ENCODE measurements around the gene SP1. TPM values are rescaled to one million over a fixed set of nuclear protein-coding genes. Genes with fewer than 3 reads are reported as not detected.
A peak's percentile ranks its signal among the peaks of the same experiment; 100 is the strongest.
"Not testable (repeated sequence)": the region's sequence is repeated elsewhere in the genome, so short reads cannot be mapped to it uniquely, and the experiment has no call there.

The SP1 gene
- 71.0 TPM for total RNA-seq

DNA sequence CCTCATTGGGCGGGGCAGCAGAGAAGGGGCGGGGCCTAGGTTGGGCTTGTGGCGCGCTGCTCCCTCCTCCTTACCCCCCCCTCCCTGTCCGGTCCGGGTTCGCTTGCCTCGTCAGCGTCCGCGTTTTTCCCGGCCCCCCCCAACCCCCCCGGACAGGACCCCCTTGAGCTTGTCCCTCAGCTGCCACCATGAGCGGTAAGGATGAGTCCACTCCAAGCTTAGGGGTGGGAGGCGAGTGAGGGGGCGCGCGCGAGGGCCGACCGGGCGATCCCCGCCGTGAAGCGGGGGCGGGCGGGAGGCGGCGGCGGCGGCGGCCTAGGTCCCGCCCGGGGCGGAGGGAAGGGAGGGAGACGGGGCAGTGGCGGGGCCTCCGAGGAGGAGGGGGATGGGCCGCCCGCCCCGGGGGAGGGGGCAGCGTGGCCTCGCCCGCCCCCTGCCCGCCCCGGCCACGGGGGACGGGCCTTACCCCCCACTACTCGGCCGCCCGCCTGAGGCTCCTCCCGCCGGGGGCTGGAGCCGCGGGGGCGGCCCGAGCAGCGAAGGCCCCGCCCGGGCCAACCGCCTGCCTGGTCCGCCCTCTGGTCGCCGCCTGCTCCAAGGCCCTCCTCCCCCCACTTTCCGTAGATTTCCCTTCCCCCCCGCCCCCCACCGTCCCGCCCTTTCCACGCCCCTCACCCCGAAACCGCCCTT, at the start of gene SP1:
TSS of gene SP1 (plus strand) at position 73 of the 690 bp plus-strand sequence. CDS start at position 189, 116 bp downstream.
- ATAC-seq: peak; percentile 85

GRCh38 chr12:53330671-53331070, 49.3 kb upstream of the SP1 start:
- no peak for ATAC-seq

DNA sequence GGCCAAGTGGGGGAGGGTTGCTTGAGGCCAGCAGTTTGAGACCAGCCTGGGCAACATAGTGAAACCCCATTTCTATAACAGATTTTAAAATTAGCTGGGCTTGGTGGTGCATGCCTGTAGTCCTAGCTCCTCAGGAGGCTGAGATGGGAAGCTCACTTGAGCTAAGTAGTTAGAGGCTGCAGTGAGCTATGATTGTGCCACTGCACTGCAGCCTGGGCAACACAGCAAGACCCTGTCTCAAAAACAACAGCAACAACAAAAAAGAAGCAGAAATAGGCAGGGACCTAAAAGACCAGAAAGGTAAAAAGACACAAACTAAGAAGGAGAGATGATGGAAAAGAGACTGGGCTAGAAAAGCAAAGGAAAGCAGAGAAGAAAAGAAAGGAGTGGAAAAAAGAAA, 47.6 kb upstream of the SP1 start:
- not testable (repeated sequence) for ATAC-seq

DNA sequence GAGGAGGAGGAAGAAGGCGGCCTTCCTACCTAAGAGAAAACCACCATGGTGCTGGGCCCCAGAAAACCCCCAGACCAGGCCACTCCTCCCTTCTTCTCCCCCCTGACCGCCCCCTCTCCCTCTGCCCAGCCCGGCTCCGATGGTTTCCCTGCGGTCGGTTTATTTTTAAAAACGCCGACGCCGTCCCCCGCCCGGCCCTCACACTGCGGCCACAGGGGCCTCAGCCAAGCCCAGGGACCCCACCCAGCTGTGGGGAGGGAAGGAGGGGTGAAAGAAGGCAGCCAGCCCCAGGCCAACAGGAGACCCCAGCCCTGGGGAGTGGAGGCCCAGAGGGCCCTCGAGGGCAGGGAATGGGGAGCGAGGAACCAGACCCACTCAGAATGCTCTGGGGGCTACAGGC, 47.2 kb upstream of the SP1 start:
- ATAC-seq: no peak

DNA sequence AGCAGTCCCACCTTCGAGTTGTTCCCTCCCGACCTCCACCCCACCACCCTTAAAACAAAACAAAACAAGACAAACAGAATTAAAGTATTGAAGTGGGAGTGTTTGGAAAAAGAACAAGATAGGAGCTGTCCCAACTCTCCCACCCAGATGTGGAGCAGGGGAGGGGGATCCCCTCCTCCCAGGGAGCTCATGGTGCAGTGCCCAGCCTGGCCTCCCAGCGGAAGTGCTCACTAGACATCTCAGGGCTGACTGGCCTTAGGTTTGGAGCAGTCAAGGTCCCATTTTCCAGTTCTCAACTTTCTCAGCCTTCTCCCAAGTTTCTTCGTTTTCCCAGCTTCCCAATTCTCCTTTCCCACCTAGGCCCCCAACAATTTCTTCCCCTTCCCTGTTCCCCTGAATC, 46.7 kb upstream of the SP1 start:
- no peak for ATAC-seq

DNA sequence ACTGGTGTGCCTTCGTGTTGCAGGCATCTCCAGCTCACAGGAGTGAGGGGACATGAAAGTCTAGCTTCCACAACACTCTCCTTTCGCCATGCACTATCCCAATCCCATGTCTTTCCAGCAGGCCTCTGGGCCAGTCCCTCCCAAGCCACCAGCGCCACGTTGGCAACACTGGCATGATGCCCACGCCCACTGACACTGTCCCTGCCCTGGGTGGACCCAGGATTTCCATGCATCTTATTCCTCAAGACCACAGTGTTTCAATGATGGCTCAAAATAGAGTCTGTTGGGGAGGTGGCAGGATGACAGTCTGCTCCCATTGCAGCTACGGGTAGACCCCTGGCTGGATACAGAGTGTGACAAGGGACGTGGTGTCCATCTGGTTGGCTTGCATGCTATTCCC, 46.1 kb upstream of the SP1 start:
- ATAC-seq: no peak

GRCh38 chr12:53334822-53335221, 45.2 kb upstream of the SP1 start:
- ATAC-seq: no peak

DNA sequence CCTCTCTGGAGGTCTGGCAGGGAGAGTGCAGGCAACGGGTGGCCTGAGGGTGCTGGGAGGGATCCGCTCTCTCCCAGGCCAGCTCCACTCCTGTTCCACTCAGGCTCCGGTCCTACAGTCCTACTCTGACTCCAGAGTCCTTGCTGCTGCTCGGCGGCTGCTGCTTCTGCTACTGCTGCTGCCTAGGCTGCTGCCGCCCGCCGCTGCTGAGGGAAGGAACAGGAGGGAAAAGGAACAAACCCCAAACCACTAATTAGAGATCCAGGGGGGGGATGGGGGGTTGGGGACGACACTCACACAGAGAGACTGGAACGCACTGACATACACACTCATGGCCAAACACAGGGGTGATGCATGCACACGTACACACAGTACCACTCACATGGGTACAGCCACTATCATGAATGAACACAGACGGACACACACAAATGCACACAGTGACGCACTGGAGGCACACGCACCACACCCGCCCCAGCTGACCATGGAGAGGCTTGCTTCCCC, 43.7 kb upstream of the SP1 start, which contains the start of gene SP7:
TSS of gene SP7 (minus strand) at position 174 of the 501 bp plus-strand sequence. CDS start 708 bp downstream, outside the sequence.
- peak; percentile 12 for ATAC-seq

DNA sequence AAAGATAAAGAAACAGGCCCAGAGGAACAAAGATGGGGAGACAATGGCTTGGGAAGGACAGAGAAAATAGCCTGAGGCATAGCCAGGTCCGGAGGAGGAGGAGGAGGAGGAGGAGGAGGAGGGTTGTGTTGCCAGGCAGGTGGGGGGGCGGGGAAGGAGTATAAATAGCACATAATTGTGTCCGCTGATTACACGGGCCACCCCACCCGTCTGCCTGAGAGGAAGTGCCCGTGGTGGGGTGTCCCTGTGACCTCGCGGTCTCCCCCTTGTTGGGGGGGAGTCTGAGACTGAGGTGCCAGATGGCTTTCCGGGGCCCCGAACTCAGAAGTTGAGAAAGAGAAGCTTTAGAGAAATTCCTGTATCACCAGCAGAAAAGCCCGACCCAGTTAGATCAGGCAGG, 42.0 kb upstream of the SP1 start:
- no peak for ATAC-seq

DNA sequence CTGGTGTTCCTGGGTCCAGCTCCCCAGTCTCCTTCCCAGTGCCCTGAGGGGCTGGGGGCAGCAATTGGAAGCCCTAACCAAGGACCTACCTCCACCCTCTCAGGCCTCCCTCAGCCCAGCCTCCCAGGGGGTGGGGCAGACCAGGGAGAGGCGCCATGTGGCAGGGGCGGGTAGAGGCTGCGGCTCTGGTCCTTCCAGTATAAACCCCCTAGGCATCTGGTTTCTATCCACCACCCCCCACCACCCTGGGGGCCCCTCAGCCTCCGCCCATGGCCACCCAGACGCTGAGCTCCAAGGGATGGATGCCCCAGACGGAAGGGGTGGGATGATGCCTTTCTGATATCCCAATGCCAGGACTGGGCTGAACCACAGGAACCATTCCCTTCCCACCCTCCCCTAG, 41.1 kb upstream of the SP1 start:
- no peak for ATAC-seq

DNA sequence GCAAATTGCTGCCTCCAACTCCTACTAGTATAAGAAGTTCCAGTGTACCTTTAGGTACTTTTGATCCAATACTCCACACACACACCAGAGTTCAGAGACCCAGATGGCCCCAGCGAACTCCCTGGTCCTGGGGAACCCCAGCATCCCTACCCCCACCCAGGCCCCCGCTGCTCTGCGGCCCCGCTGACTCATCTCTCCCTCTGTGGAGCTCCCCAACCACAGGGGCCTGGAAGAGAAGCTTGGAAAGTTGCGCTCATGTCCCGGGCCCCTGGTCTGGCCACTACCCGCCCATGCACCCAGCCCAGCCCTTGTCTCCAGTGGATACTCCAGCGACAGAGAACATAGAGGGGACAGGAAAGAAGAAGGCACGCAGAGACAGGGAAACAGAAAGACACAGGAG, 39.6 kb upstream of the SP1 start:
- ATAC-seq: no peak

DNA sequence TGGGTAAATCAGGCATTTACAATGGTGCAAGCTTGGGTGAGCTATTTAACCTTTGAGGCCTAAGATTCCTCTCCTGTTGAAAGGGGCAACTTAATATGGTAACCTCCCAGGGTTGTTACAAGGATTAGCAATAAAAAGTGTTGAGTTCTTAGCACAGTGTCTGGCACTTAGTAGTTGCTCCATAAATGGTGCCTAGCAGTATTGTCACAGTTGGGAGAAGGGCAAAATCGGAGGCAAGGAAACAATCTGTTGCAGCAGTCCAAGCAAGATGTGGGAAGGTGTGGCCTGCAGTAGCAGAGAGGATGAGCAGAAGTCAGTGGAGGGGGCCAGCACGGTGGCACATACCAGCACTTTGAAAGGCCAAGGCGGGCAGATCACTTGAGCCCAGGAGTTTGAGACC, 36.5 kb upstream of the SP1 start:
- ATAC-seq: no peak

DNA sequence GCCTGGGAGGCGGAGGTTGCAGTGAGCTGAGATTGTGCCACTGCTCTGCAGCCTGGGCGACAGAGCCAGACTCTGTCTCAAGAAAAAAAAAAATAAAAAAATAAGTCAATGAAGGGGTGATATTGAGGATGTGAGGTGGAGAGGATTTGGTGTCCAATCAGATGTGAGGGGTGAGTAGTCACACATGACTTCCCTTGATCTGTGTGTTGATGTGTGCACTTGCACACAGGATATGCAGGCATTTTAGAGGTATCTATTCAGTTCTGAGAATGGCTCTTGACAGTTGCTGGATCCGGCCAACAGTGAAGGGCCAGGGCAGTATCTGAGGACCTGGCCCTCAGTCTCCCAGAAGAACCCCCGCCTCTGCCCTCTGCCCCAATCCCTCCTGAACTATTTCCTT, 36.0 kb upstream of the SP1 start:
- ATAC-seq: no peak

- no peak for ATAC-seq
These were observed 35.5 kb upstream of the SP1 start for GRCh38 chr12:53344487-53344823.

DNA sequence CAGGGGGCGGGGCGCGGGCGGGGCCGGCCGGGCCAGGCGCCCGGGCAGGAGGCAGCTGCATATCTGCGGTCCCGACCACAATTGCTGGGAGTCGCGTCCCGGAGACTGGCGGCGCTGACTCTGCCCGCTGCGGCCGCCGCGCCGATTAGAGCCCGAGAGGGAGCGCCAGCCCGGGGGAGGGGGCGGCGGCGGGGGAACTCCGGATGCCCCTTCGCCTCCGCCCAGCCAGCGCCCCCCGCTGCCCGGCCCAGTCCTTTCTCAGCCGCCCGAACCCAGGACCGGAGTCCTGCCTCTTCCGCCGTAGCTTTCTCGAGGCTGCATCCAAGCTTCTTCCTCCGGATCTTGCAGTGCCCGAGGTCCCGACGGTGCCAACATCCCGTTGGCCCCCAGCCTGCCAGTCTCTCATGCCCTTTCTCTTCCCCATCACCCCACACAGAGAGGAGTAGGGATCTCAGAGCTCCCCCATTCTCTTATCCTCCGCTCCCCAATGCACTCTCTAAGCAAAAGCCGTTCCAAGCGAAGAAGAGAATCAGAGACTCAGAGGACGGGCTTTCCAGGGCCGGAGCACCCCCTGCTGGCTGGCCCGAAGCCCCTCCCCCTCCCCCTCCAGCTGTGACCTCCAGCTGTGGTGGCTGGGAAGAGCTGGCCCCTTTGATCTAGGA, 35.0 kb upstream of the SP1 start:
- peak; percentile 69 for ATAC-seq

DNA sequence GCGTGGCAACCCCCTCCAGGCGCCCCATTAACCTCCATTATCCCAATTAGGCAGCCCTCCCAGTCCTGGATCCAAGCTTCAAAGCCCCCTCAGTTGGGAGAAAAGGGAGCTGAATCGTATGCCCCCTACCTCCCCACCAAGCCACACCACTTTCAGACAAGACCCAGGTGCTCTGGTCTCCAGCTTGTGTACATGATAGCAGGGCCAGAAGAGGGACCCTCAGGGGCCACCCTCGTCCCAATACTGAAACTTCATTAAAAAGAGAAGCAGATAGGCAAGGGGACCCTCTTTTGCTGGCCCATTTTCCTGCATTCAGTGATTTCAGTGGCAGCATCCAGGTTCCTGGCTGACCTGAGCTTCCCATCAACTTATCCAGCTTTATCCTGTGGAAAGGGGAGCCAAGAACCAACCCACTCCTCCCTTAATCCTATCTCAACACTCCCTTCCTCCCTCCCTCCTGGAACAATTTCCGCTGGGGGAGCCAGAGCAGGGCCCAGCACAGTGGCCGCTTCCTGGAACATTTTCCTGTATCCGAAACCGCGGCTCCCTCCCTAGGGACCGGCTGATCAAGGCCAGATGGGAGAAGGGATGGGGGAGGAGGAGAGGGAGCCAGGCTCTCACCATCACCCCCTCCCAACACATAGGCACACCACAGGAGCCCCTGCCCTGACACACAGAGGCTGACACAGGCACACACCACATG, 34.3 kb upstream of the SP1 start:
- peak; percentile 4 for ATAC-seq

DNA sequence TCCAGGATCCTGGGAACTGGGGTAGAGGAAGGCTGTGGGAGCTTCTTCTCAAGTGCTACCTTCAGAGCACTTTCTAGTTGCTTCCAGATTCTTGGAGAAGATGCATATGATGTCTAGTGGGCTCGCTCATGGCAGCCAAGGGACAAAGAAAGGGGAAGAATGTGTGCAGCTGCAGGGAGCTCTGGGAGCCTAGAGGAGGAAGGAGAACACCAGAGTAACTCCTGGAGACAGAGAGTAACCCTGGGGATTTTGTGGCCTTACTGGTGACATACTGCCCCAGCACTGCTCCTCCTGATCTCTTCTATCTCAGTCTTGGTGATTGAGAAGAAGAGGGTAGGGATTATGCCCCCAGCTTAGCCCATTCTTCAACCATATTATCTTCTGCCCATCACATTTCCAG, 33.5 kb upstream of the SP1 start:
- no peak for ATAC-seq

DNA sequence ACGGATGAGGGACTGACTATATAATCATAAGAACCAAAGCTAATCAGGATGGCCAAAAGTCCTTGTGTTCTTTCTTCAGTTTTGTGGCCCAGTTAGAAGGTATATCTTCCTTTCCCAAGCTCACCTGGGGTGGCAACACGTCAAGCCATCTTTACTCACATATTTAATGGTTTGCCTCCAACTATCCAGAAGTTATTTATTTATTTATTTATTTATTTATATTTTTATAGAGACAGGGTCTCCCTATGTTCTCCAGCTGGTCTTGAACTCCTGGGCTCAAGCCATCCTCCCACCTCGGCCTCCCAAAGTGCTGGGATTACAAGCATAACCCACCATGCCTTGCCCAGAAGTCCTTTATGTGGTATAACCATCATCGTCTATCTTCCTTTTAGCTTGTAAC, 32.1 kb upstream of the SP1 start:
- ATAC-seq: no peak

GRCh38 chr12:53352331-53353256, 27.4 kb upstream of the SP1 start:
- peak; percentile 93 for ATAC-seq

DNA sequence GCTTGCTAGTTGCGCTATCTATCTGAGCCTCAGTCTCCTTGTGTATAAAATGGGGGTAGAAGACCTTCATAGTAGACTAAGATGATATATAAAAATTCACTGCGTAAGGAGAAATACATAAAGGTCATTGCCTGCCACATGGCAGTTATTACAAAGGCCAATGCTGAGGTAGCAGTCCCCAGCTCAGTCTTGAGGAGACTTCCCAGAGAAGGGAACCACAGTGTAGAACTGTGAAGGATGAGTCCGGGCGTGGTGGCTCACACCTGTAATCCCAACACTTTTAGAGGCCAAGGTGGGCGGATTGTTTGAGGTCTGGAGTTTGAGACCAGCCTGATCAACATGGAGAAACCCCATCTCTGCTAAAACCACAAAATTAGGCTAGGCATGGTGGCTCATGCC, 26.7 kb upstream of the SP1 start:
- no peak for ATAC-seq

GRCh38 chr12:53355121-53355520, 24.9 kb upstream of the SP1 start:
- no peak for ATAC-seq

DNA sequence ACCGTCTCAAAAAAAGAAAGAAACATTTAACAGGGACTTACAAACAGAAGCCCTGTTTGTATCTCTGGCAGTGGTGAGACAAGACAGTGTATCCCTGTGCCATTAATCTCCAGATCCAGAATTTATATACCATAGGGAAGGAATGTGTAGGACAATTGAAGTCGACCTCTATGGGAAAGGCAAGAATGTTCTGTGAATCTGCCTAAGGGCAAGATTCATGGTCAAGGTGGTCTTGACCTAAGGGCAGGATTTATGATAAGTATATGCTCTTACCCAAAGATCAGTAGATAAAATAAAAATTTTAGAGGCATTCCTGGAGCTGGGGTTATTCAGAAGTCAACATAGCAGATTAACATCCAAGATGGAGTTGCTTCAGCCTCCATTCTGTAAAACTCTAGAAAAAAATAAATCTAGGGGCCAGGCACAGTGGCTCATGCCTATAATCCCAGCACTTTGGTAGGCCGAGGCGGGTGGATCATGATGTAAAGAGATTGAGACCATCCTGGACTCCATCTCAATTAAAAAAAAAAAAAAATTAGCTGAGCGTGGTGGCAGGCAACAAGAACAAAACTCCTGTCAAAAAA, 21.0 kb upstream of the SP1 start:
- no peak for ATAC-seq
